Endometrium (tissue), 2 donors: ENCODE results near the gene MRPL54.

ENCODE experiments used
- FAIRE-seq: peaks from 2 replicates; lab custom pipeline; 2012; peaks lifted over from hg19 to GRCh38; lab: Jason Lieb, UNC
- donor health status: control.
- donor health status: control.

The MRPL54 gene

GRCh38 chr19:3769494-3769893 lies 7.0 kb downstream of the MRPL54 start:
- no peak for FAIRE-seq

- FAIRE-seq, result no peak
Observed at GRCh38 chr19:3770136-3770999, 7.9 kb downstream of the MRPL54 start.

GRCh38 chr19:3771000-3771905 lies 8.8 kb downstream of the MRPL54 start:
- no peak for FAIRE-seq

DNA sequence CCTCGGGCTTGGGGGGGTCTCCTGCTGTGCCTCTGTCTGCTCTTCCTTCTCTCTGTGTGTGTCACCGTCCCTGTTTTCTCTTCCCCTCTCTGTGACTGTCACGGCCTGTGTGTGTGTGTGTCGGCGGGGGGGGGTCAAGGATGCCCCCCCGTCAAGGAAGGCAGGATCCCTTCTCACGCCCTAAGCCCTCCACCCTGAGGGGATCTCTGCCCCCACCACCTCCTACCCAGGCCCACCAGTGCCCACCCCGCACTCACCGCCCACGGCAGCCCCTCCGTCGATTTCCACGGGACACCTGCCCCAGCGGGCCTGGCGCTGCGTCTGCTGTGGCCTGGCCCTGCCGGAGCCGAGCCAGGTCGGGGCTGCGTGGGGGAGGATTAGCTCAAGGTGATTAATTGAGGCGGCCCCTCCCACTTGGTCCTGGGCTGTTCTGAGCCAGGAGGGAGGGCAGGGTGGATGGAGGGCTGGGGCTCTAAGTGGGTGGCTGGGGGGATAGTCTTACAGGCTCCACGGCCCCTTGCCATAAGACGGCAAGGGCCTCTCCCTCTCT lies 9.5 kb downstream of the MRPL54 start, which contains the start of gene RAX2:
Gene RAX2, minus strand, starts transcription at position 323 of the 550 bp plus-strand sequence. CDS start 486 bp downstream, outside the sequence.
- FAIRE-seq, result no peak

GRCh38 chr19:3773814-3774515 lies 11.5 kb downstream of the MRPL54 start:
- no peak for FAIRE-seq

- FAIRE-seq, result no peak
Observed at GRCh38 chr19:3774621-3775373, 12.3 kb downstream of the MRPL54 start.

GRCh38 chr19:3775374-3775711 lies 12.9 kb downstream of the MRPL54 start:
- no peak for FAIRE-seq

DNA sequence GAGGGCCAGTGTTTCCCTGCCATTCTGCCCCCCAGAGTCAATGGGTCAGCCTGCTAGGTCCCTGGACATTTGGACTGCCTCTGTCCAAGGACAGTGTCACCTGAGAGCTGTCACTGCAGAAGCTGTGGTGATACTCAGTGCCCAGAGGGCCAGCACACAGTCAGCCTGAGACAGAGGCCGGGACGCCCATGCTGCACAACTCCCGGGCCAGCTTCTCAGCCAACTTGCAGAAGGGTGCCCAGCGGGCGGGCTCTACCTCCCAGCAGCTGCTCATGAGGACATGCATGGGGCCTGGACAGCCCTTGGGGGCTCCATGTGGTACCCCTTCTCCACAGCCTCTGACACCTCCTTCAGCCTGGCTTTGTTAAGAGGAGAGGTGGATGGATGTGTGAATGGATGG lies 13.3 kb downstream of the MRPL54 start:
- no peak for FAIRE-seq

- FAIRE-seq, result no peak
Observed at GRCh38 chr19:3776479-3777040, 14.1 kb downstream of the MRPL54 start.

- no peak for FAIRE-seq
Observed at GRCh38 chr19:3778104-3778867, 15.8 kb downstream of the MRPL54 start.

DNA sequence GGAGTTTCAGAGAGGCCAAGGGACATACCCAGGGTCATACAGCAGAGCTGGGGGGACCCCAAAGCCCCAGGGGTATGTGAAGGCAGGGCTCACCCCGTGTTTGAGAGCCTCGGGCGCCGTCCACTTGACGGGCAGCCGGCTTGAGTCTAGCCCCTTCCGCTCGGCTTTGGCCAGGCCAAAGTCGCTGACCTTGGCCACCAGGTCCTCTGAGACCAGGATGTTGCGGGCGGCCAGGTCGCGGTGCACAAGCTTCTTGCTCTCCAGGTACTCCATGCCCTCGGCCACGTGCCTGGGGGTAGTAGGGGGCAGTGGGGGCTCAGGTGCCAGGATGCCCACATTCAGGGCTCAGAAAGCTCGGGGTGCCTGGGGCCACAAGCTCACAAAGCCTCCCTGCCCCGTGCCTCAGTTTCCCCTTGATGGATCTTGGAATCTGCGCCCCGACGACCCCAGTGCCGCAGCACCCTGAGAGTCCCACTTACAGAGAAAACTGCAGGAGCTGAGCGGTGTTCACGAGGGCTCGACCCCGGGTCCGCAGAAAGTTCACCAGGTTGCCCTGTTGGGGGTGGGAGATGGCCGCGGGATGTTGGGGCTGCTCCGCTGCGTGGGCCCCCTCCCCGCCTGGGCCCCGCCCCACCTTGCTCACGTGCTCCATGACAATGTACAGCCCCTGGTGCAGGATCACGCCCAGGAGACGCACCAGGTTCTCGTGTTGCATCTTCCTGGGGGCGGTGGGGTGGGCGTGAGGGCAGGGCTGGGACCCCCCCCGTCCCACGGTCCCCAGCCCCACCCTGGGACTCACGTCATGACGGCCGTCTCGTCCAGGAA lies 16.6 kb downstream of the MRPL54 start:
- no peak for FAIRE-seq

GRCh38 chr19:3780786-3781304 lies 18.4 kb downstream of the MRPL54 start:
- FAIRE-seq, result no peak

DNA sequence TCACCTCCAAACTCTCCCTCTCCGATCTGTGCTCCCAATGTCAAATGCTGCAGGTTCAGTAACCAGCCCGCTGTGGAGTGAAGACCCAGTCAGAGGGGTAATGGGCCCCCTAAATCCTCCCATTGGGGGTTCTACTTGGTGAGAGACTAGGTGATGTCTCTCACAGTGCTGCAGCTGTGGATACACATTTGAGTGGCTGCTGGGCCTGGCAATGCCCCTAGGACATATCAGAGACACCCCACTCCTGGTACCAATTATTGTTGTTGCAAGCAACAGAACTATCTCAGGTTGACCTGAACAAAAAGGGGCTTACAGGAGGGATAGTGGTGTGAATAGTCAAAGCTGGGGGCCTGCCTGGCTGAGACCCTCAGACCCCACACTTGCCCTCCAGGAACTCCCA lies 19.1 kb downstream of the MRPL54 start:
- FAIRE-seq, result no peak

GRCh38 chr19:3782330-3782729 lies 19.8 kb downstream of the MRPL54 start:
- FAIRE-seq, result no peak

GRCh38 chr19:3782903-3783302 lies 20.4 kb downstream of the MRPL54 start:
- FAIRE-seq, result no peak

DNA sequence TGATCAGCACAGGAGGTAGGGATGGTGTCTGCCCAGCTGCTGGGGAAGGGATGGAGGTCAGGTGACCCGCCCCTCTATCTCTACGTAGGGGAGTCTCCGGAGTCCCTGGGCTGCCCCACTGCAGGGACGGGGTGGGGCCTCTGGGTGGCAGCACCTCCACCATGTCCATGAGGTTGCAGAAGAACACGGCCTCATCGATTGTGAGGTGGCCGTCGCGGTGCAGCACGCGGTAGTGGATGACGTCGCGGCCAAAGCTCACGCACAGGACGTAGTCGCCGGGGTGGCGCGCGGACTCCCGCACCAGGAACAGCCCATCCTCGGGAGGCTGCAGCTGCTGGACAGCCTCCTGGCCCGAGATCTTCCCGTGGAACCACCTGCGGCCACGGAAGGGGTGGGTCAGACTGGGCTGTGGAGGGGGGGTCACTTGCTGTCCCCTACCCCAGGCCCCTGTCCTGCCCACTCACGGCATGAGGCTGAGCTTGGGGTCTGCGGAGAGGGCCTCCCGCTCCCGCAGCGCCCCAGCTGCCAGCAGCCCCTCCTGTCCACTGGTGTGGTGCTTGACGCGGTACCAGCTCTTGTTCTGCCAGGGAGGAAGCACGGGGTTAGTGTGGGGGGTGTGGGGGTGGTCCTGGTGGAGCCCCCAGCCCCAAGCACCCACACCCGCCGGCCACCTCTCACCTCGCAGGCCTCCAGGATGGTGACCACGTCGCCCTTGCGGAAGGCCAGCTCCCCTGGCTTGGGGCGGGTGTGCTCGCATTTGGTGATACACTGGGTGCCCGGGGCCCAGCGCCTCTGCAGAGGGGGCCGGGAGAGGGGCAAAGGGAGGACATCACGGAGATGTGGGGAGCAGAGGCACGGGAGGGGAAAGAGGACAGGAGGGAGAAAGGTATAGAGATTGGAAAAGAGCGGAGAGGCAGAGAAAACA lies 21.4 kb downstream of the MRPL54 start:
- no peak for FAIRE-seq

DNA sequence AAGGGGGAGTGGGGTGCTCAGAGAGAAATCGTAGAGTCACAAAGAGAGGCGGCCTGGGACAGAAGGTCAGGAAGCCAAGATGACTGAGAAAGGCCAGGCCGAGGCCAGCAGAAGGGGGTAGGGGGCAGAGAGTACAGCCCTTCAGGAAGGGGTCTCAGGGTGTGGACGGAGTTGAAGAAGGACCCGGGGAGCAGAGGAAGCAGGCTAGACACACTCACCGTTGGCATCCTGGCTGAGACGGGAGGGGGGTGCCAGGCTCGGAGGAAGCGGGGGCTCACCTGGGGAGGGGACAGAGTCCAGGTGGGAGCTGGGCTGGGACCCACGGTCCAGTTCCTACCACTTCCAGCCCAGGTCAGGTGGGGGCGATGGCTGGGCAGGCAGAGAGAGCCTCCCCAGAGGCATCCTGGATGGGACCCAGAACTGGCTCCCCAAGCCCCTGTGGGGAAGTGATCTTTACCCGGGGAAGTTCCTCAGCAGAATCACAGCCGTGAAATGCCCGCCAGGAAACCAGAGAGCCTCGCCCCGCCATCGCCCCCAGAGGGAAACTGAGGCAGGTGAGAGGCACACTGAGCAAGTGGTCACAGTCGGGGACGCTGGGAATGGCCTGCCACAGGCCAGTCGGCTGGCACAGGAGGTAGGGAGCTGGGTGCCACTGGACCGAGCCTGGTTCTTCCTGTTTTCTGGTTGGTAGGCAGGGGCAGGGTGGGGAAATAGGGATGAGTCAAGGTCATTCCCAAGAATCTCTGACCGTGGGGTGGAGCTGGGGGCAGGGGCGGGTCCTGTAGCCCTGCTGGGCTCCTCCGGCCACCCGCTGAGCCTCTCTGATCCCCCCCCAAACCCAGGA lies 22.3 kb downstream of the MRPL54 start:
- no peak for FAIRE-seq
